ENCODE measurements around the gene TMEM63B.

GRCh38 chr6:44091981-44092884, 35.1 kb upstream of the TMEM63B start:
- TF ChIP-seq CTCF (IDR thresholded peaks at IDR 0.05 in 4 of 5, conservative IDR thresholded peaks at IDR 0.05 in 1 of 5) (no peak), POLR2A (IDR thresholded peaks at IDR 0.05) (no peak)

All from gastrocnemius medialis (tissue), 4 donors.